HG03066 (cell line): ENCODE measurements around the gene AKAP6.

Experiments used
- ATAC-seq: cut with Tn5 transposase; IDR thresholded peaks from one replicate; pipeline ENCODE4 v1.9.1; 2021; ENCODE audit warnings: low read depth; ENCODE audit not compliant: unreplicated experiment

AKAP6 gene

GRCh38 chr14:32404784-32405573 lies 75.9 kb downstream of the AKAP6 start:
- no peak for ATAC-seq

GRCh38 chr14:32405856-32406255 lies 76.8 kb downstream of the AKAP6 start:
- no peak for ATAC-seq

GRCh38 chr14:32407130-32407529 lies 78.0 kb downstream of the AKAP6 start:
- ATAC-seq: no peak

- ATAC-seq: no peak
Measured at GRCh38 chr14:32408018-32408417, 78.9 kb downstream of the AKAP6 start.

GRCh38 chr14:32412103-32412502 lies 83.0 kb downstream of the AKAP6 start:
- ATAC-seq: no peak

GRCh38 chr14:32412532-32412931 lies 83.4 kb downstream of the AKAP6 start:
- no peak for ATAC-seq

- ATAC-seq: no peak
Measured at GRCh38 chr14:32413967-32414640, 85.0 kb downstream of the AKAP6 start.

- no peak for ATAC-seq
Measured at GRCh38 chr14:32414808-32415255, 85.7 kb downstream of the AKAP6 start.

GRCh38 chr14:32417956-32418552 lies 89.0 kb downstream of the AKAP6 start:
- no peak for ATAC-seq

GRCh38 chr14:32419429-32419828 lies 90.3 kb downstream of the AKAP6 start:
- no peak for ATAC-seq

- no peak for ATAC-seq
Measured at GRCh38 chr14:32421781-32422180, 92.7 kb downstream of the AKAP6 start.

GRCh38 chr14:32422440-32422839 lies 93.3 kb downstream of the AKAP6 start:
- no peak for ATAC-seq

- no peak for ATAC-seq
Measured at GRCh38 chr14:32426028-32426427, 96.9 kb downstream of the AKAP6 start.

- ATAC-seq: no peak
Measured at GRCh38 chr14:32426586-32427388, 97.7 kb downstream of the AKAP6 start.

GRCh38 chr14:32427726-32428528 lies 98.8 kb downstream of the AKAP6 start:
- ATAC-seq: no peak

- ATAC-seq: no peak
Measured at GRCh38 chr14:32428875-32429274, 99.8 kb downstream of the AKAP6 start.

- ATAC-seq: no peak
Measured at GRCh38 chr14:32430326-32430725, 101.2 kb downstream of the AKAP6 start.

GRCh38 chr14:32432813-32433538 lies 103.9 kb downstream of the AKAP6 start:
- no peak for ATAC-seq

- no peak for ATAC-seq
Measured at GRCh38 chr14:32434180-32434579, 105.1 kb downstream of the AKAP6 start.
